Liver (tissue), 9 donors: ENCODE data around the gene UPK2. TPM values are rescaled to one million over a fixed set of nuclear protein-coding genes. Genes with fewer than 3 reads are reported as not detected.
"Not testable (repeated sequence)": the region's sequence is repeated elsewhere in the genome, so short reads cannot be mapped to it uniquely, and the experiment has no call there.

Experiments
- DNase-seq: peaks from one replicate; pipeline ENCODE4 v3.0.0-alpha.2; 2017; ENCODE audit warnings: low spot score
- H3K27ac ChIP-seq, 2 donors: one replicate each; pipeline ENCODE4 v1.7.0; 2013; ENCODE audit warnings: inconsistent platforms in 2 of 2, low read length in 2 of 2, control low read depth in 1 of 2, low read depth in 1 of 2, mild to moderate bottlenecking in 1 of 2
- H3K27me3 ChIP-seq, 4 donors: one replicate each; pipeline versions ENCODE4 v1.6.1 to v1.7.0; 2013; ENCODE audit warnings: low read length in 3 of 4, inconsistent platforms in 1 of 4, mild to moderate bottlenecking in 1 of 4, moderate library complexity in 1 of 4; ENCODE audit not compliant: control insufficient read depth in 4 of 4, insufficient read depth in 4 of 4
- H3K36me3 ChIP-seq, 4 donors: one replicate each; pipeline versions ENCODE4 v1.6.1 to v1.7.0; 2013; ENCODE audit warnings: low read length in 3 of 4, mild to moderate bottlenecking in 3 of 4, low read depth in 1 of 4, moderate library complexity in 1 of 4; ENCODE audit not compliant: control insufficient read depth in 4 of 4, insufficient read depth in 3 of 4
- H3K4me1 ChIP-seq, 4 donors: one replicate each; pipeline versions ENCODE4 v1.6.1 to v1.7.0; 2013; ENCODE audit warnings: low read length in 3 of 4, mild to moderate bottlenecking in 3 of 4, moderate library complexity in 1 of 4; ENCODE audit not compliant: control insufficient read depth in 4 of 4, insufficient read depth in 4 of 4
- H3K4me3 ChIP-seq, 3 donors: one replicate each; pipeline versions ENCODE4 v1.6.1 to v1.7.0; 2013; ENCODE audit warnings: low read length in 3 of 3, control low read depth in 1 of 3, low read depth in 1 of 3, mild to moderate bottlenecking in 1 of 3
- H3K9ac ChIP-seq, 2 donors: one replicate each; pipeline ENCODE4 v1.7.0; 2013; ENCODE audit warnings: low read length in 2 of 2, mild to moderate bottlenecking in 2 of 2, moderate library complexity in 2 of 2, control low read depth in 1 of 2, low read depth in 1 of 2
- H3K9me3 ChIP-seq, 4 donors: one replicate each; pipeline versions ENCODE4 v1.6.1 to v1.7.0; 2013; ENCODE audit warnings: low read length in 3 of 4; ENCODE audit not compliant: control insufficient read depth in 4 of 4
- CTCF ChIP-seq: fragments of 150-350 bp; IDR thresholded peaks from 2 replicates; pipeline ENCODE4 v1.5.1; 2017; ENCODE audit warnings: improper control_type of control experiment, low read depth, low read length; ENCODE audit not compliant: missing input control
- EGR1 ChIP-seq, 2 donors: IDR thresholded peaks; 2 replicates each; pipeline ENCODE4 v1.6.1; 2016 to 2018; ENCODE audit warnings: antibody characterized with exemption in 2 of 2, low read depth in 2 of 2
- GABPA ChIP-seq, 2 donors: IDR thresholded peaks in 1 of 2; conservative IDR thresholded peaks in 1 of 2; 2 replicates each; pipeline ENCODE4 v1.6.1; 2016; ENCODE audit warnings: antibody characterized with exemption in 2 of 2, mild to moderate bottlenecking in 1 of 2, moderate library complexity in 1 of 2
- HNF4A ChIP-seq, 2 donors: conservative IDR thresholded peaks; 2 replicates each; pipeline ENCODE4 v1.6.1; 2016; ENCODE audit warnings: antibody characterized with exemption in 2 of 2, mild to moderate bottlenecking in 2 of 2
- MAX ChIP-seq: IDR thresholded peaks from 2 replicates; pipeline ENCODE4 v1.6.1; 2016; ENCODE audit warnings: antibody characterized with exemption
- NR2F2 ChIP-seq: IDR thresholded peaks from 2 replicates; pipeline ENCODE4 v1.6.1; 2016; ENCODE audit warnings: antibody characterized with exemption
- RAD21 ChIP-seq, 2 donors: IDR thresholded peaks; 2 replicates each; pipeline ENCODE4 v1.6.1; 2016; ENCODE audit warnings: antibody characterized with exemption in 2 of 2, mild to moderate bottlenecking in 2 of 2
- RXRA ChIP-seq, 2 donors: IDR thresholded peaks; 2 replicates each; pipeline ENCODE4 v1.6.1; 2017 to 2018; ENCODE audit warnings: antibody characterized with exemption in 2 of 2, mild to moderate bottlenecking in 1 of 2
- SP1 ChIP-seq: IDR thresholded peaks from 2 replicates; pipeline ENCODE4 v1.6.1; 2018; ENCODE audit warnings: antibody characterized with exemption, mild to moderate bottlenecking
- TAF1 ChIP-seq: conservative IDR thresholded peaks from 2 replicates; pipeline ENCODE4 v1.6.1; 2016; ENCODE audit warnings: antibody characterized with exemption, mild to moderate bottlenecking
- YY1 ChIP-seq: IDR thresholded peaks from 2 replicates; pipeline ENCODE4 v1.6.1; 2016; ENCODE audit warnings: antibody characterized with exemption, mild to moderate bottlenecking
- ZBTB33 ChIP-seq: IDR thresholded peaks from 2 replicates; pipeline ENCODE4 v1.6.1; 2016; ENCODE audit warnings: antibody characterized with exemption
- WGBS: extraction: QIAGEN DNeasy Blood & Tissue Kit; methylation state at CpG from one replicate; pipeline ENCODE4 v1.1.7; 2013; 5-methylcytosine and 5-hydroxymethylcytosine counted together
- polyA plus RNA-seq, 2 donors: library from polyadenylated mRNA; stranded (reverse) in 1 of 2; unstranded in 1 of 2; fragments of 200-250 nt in 1 of 2; fragments of >200 nt in 1 of 2; fragmentation: Nextera tagmentation in 1 of 2; extraction: Ambion mirVana in 1 of 2; gene quantifications; one replicate each; pipeline versions ENCODE4 v1.2.1 to v1.2.3, GENCODE V29; 2013 to 2015
- total RNA-seq, 2 donors: library from RNA; depleted of rRNA; stranded (reverse); fragments of >200 nt; gene quantifications; one replicate each; pipeline ENCODE4 v1.2.3, GENCODE V29; 2014
- donor health status: healthy.
- donor health status: healthy.
- donor health status: healthy.
- donor health status: healthy.
- donor health status: healthy.

UPK2 gene
- total and polyA plus RNA-seq, 4 donors: not detected

- TF ChIP-seq GABPA (IDR thresholded peaks at IDR 0.05 in 1 of 2, conservative IDR thresholded peaks at IDR 0.05 in 1 of 2): no peak
- no peak for TF ChIP-seq RXRA (IDR thresholded peaks at IDR 0.05)
- no peak for TF ChIP-seq RAD21 (IDR thresholded peaks at IDR 0.05)
- no peak for TF ChIP-seq NR2F2
- no peak for TF ChIP-seq YY1
- TF ChIP-seq ZBTB33: no peak
- no peak for TF ChIP-seq TAF1
- TF ChIP-seq HNF4A (conservative IDR thresholded peaks at IDR 0.05): no peak
Observed at GRCh38 chr11:118961189-118961588, 5.1 kb downstream of the UPK2 start (continued).

GRCh38 chr11:118961591-118961990, 5.5 kb downstream of the UPK2 start:
- 62% methylated on average over 11 of the region's 11 CpGs for WGBS
- DNase-seq: no peak
- no peaks in the 10 kb centered on the region for H3K4me1 ChIP-seq
- H3K9ac ChIP-seq: no peak overlapping the region
- TF ChIP-seq MAX (no peak), EGR1 (IDR thresholded peaks at IDR 0.05; ENCODE audit: low read depth in 2 of 2) (no peak), CTCF (no peak)
- H3K27ac ChIP-seq: no peak overlapping the region
- H3K27me3 ChIP-seq: no peaks in the 10 kb centered on the region
- H3K4me3 ChIP-seq: no peak overlapping the region
- no peaks in the 10 kb centered on the region for H3K9me3 ChIP-seq
- no peaks in the 10 kb centered on the region for H3K36me3 ChIP-seq

GRCh38 chr11:118969508-118969907, 13.4 kb downstream of the UPK2 start:
- not testable (repeated sequence) for H3K36me3 ChIP-seq, H3K27ac ChIP-seq, H3K9ac ChIP-seq, DNase-seq, H3K9me3 ChIP-seq, H3K4me1 ChIP-seq, H3K4me3 ChIP-seq, H3K27me3 ChIP-seq
- WGBS: 92% methylated on average over 2 of the region's 2 CpGs

- WGBS: 48% methylated on average over 33 of the region's 33 CpGs
- no peaks in the 10 kb centered on the region for H3K36me3 ChIP-seq
- no peak within 1 kb of the TSS for H3K9ac ChIP-seq
- no peak for DNase-seq
- H3K27me3 ChIP-seq: no peaks in the 10 kb centered on the region
- no peaks in the 10 kb centered on the region for H3K9me3 ChIP-seq
- H3K4me1 ChIP-seq: peaks cover 0 to 7% (median 1%) of the 10 kb centered on the region in 4 donors
- no peak for TF ChIP-seq CTCF
- TF ChIP-seq SP1: no peak
- no peak within 1 kb of the TSS for H3K4me3 ChIP-seq
- no peak within 1 kb of the TSS for H3K27ac ChIP-seq
Observed at GRCh38 chr11:118971646-118972045, 15.5 kb downstream of the UPK2 start, which contains the start of gene FOXR1. Gene FOXR1 (plus strand): TSS chr11:118971761. CDS start chr11:118971932, 171 bp downstream.
